ENCODE measurements around the gene BTG4. TPM values are rescaled to one million over a fixed set of nuclear protein-coding genes. Genes with fewer than 3 reads are reported as not detected.

Gene BTG4
- total RNA-seq, 4 donors from 2014 or later: not detected

GRCh38 chr11:111528557-111528956 lies 16.4 kb upstream of the BTG4 start:
- no peak for TF ChIP-seq CTCF (IDR thresholded peaks at IDR 0.05)
- TF ChIP-seq POLR2A (IDR thresholded peaks at IDR 0.05): no peak
- TF ChIP-seq POLR2AphosphoS5 (IDR thresholded peaks at IDR 0.05): no peak
- no peak for TF ChIP-seq EP300 (IDR thresholded peaks at IDR 0.05)
- Histone ChIP-seq H3K36me3 (no peaks in the 10 kb centered on the region), H3K9me3 (no peaks in the 10 kb centered on the region), H3K27ac (no peak overlapping the region), H3K27me3 (no peaks in the 10 kb centered on the region), H3K4me3 (no peak overlapping the region), H3K4me1 (no peaks in the 10 kb centered on the region)
- WGBS, 2 donors (ENCODE audit: low coverage in 1 of 2): 25 to 73% methylated on average over 1 of the region's 1 CpG
- ATAC-seq: no peak

- Histone ChIP-seq H3K4me3 (no peak overlapping the region), H3K9me3 (no peaks in the 10 kb centered on the region), H3K27ac (no peak overlapping the region), H3K27me3 (no peaks in the 10 kb centered on the region), H3K4me1 (no peaks in the 10 kb centered on the region), H3K36me3 (no peaks in the 10 kb centered on the region)
- WGBS, 2 donors (ENCODE audit: low coverage in 1 of 2): 86 to 94% methylated on average over 1 of the region's 1 CpG
- TF ChIP-seq CTCF (IDR thresholded peaks at IDR 0.05): no peak
- TF ChIP-seq POLR2AphosphoS5 (IDR thresholded peaks at IDR 0.05): no peak
- TF ChIP-seq EP300 (IDR thresholded peaks at IDR 0.05): no peak
- no peak for TF ChIP-seq POLR2A (IDR thresholded peaks at IDR 0.05)
- no peak for ATAC-seq
Measured at GRCh38 chr11:111527279-111527678, 15.1 kb upstream of the BTG4 start.

- Histone ChIP-seq H3K27ac (no peak overlapping the region), H3K4me1 (no peaks in the 10 kb centered on the region), H3K36me3 (no peaks in the 10 kb centered on the region), H3K9me3 (no peaks in the 10 kb centered on the region), H3K27me3 (no peaks in the 10 kb centered on the region), H3K4me3 (no peak overlapping the region)
- WGBS, 2 donors (ENCODE audit: low coverage in 1 of 2): 73 to 100% methylated on average over 1 of the region's 1 CpG
- TF ChIP-seq EP300 (IDR thresholded peaks at IDR 0.05): no peak
- TF ChIP-seq CTCF (IDR thresholded peaks at IDR 0.05): no peak
- no peak for TF ChIP-seq POLR2AphosphoS5 (IDR thresholded peaks at IDR 0.05)
- TF ChIP-seq POLR2A (IDR thresholded peaks at IDR 0.05): no peak
- ATAC-seq: no peak
Measured at GRCh38 chr11:111526501-111526900, 14.3 kb upstream of the BTG4 start.

GRCh38 chr11:111525456-111525855 lies 13.3 kb upstream of the BTG4 start:
- no peak for ATAC-seq
- H3K36me3 ChIP-seq: no peaks in the 10 kb centered on the region
- H3K9me3 ChIP-seq: no peaks in the 10 kb centered on the region
- 100% methylated on average over 1 of the region's 1 CpG; no CpG with 5 or more reads in 1 of the 2 donors for whole genome bisulfite sequencing, 2 donors (ENCODE audit: low coverage in 1 of 2)
- no peaks in the 10 kb centered on the region for H3K27me3 ChIP-seq
- H3K4me1 ChIP-seq: no peaks in the 10 kb centered on the region
- no peak overlapping the region for H3K4me3 ChIP-seq
- TF ChIP-seq CTCF (IDR thresholded peaks at IDR 0.05): no peak
- no peak overlapping the region for H3K27ac ChIP-seq

GRCh38 chr11:111524056-111524455 lies 11.9 kb upstream of the BTG4 start:
- H3K9me3 ChIP-seq: no peaks in the 10 kb centered on the region
- TF ChIP-seq EP300 (IDR thresholded peaks at IDR 0.05) (no peak), CTCF (IDR thresholded peaks at IDR 0.05) (no peak), POLR2A (IDR thresholded peaks at IDR 0.05) (no peak), POLR2AphosphoS5 (IDR thresholded peaks at IDR 0.05) (no peak)
- no peaks in the 10 kb centered on the region for H3K4me1 ChIP-seq
- no peak for ATAC-seq
- H3K27me3 ChIP-seq: no peaks in the 10 kb centered on the region
- no peaks in the 10 kb centered on the region for H3K36me3 ChIP-seq
- WGBS, 2 donors (ENCODE audit: low coverage in 1 of 2): 58 to 67% methylated on average over 1 of the region's 1 CpG
- H3K27ac ChIP-seq: no peak overlapping the region
- H3K4me3 ChIP-seq: no peak overlapping the region

Measured in gastroesophageal sphincter (tissue), 4 donors.